Hematopoietic multipotent progenitor cell (in vitro differentiated cells): ENCODE measurements around the gene PPIP5K1. TPM values are rescaled to one million over a fixed set of nuclear protein-coding genes. Genes with fewer than 3 reads are reported as not detected.

Experiments
- DNase-seq, 3 donors: peaks; one replicate each; pipeline ENCODE4 v3.0.0-alpha.2; 2011 to 2015; ENCODE audit warnings: low read depth in 2 of 3, low spot score in 2 of 3
- total RNA-seq: library from RNA; depleted of rRNA; stranded (reverse); fragments of >200 nt; gene quantifications from one replicate; pipeline ENCODE4 v1.2.3, GENCODE V29; 2012

The PPIP5K1 gene
- total RNA-seq, 1 donor = 47.9 TPM

DNA sequence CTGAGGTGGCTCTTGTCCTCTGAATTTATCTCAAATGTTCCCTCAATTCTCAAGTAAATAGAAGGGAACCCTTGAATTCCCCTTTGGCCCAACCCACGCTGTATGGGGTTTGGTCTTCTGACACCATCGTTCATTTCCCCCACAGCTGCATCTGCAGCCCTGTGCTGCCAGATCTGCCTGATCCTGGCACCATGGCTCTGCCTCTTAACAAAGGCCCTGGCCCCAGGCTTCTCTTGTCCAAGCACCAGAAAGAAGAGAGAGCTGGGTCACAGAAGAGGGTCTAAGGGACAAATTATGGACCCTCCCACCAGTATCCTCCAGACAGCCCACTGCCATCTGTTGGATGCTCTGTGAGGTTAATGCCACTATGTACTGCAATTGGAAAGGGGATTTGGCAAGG is 70.8 kb downstream of the PPIP5K1 start:
- DNase-seq = peak in 1 of 3 donors; percentile 38

DNA sequence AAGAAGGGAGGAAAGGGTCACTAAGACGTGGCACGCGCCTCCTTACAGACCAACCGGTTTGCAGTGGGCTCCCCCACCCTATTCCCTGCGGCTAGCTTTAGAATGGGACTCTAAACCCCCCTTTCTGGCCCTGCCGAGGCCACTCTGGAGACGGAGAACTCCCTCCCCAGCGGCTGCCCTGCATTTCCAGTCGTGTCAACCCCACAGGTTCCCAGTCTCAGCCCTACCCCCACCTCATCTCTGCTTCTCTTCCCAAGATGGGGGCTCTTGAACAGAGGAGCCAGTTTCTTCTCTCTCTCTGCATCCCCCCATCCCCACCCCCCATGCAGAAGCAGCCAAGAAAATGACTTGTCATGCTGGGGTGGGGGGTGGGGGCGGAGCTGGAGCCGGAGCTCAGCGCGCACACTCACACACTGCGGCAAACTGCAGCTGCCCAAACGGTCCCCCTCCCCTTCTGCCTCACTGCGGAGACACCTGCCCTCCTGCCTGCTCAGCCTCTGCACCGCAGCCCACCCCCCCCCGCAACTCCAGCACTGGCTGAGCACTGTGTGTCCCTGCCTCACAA is 71.7 kb downstream of the PPIP5K1 start:
- DNase-seq = peak in 2 of 3 donors; percentile 85 to 91

GRCh38 chr15:43517354-43518196 is 72.4 kb downstream of the PPIP5K1 start, which contains the start of gene MAP1A:
Gene MAP1A, plus strand, starts transcription at chr15:43517608. Its CDS starts 3,866 bp downstream, at chr15:43521474.
- DNase-seq = peak in 2 of 3 donors; percentile 50 to 75

DNA sequence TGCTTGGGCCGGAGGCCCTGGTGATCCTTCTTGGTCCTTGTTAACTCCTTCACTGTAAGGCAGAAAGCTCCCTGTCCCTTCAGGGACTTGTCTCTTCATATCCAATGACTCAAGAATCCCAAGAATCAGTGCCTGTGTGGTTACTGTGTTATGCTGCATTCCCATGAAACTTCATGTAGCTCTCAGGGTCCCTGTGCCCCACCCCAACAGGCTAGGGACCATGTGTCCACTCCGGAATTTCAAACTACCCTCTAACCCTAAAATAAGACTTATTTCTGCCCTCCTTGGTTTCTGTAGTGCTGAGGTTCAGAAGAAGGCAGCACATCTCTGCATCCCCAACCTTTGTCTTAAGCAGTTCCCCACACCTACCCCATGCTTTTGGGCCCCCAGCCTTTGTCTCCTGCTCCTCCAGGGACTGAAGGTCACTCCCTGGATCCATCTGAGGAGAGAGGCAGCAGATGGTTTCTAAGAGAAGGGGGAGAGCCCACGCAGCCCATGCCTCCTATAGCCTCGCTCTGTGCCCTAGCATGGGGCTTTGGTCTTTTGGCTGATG is 73.1 kb downstream of the PPIP5K1 start:
- no peak for DNase-seq

- no peak for DNase-seq
These were observed 73.8 kb downstream of the PPIP5K1 start for GRCh38 chr15:43516185-43516584.

- DNase-seq = no peak
These were observed 74.3 kb downstream of the PPIP5K1 start for GRCh38 chr15:43515741-43516140.

DNA sequence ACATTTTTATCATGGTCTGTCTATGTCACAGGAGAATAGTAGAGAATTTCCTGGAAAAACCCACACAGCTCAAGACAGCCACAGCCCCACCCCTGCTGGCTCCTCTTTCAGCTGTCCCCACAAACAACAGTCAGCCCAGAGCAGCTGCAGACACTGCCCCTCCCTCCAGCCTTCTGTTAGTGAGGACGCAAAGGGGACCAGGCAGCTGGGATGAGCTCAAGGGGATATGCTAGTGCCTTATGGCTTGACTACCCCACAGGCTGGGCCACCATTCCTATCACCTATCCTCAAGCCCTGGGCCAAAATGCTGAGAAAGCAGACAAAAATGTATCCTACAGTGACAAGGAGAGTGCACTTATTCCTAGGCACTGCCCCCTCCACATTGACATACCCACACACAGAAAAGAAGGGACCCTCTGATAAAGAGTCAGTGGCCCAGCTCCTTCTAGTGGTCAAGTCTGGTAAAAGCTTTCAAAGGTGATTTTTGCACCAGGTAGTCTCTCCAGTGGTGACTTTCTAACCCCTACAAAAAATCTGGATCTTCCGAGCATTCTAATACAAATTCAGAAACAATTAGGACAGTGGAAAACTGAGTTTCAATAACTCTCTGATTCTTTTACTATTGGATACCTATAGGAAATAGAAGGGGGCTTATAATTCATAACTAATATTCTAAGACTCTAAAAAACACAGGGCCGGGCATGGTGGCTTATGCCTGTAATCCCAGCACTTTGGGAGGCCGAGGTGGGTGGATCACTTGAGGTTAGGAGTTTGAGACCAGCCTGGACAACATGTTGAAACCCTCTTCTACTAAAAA is 75.6 kb downstream of the PPIP5K1 start:
- DNase-seq = peak in 1 of 3 donors; percentile 60

DNA sequence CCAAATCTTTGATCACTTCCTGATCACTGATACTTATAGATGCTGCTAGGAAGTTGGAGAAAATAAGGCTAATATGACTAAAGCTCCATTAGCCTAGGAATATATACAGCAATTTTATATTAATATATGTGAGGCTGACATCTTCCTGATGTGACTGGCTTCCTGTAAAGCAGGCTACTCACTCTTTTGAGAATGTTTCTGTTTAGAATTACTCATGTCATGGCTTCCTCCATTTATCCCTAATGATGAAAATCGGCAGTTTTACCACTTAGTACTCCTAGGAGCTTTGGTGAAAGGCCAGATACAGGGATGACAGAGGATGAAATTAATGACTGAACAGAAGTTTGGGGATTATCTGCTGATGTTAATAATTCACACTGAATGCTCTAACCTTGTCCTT is 76.5 kb downstream of the PPIP5K1 start:
- DNase-seq = no peak

DNA sequence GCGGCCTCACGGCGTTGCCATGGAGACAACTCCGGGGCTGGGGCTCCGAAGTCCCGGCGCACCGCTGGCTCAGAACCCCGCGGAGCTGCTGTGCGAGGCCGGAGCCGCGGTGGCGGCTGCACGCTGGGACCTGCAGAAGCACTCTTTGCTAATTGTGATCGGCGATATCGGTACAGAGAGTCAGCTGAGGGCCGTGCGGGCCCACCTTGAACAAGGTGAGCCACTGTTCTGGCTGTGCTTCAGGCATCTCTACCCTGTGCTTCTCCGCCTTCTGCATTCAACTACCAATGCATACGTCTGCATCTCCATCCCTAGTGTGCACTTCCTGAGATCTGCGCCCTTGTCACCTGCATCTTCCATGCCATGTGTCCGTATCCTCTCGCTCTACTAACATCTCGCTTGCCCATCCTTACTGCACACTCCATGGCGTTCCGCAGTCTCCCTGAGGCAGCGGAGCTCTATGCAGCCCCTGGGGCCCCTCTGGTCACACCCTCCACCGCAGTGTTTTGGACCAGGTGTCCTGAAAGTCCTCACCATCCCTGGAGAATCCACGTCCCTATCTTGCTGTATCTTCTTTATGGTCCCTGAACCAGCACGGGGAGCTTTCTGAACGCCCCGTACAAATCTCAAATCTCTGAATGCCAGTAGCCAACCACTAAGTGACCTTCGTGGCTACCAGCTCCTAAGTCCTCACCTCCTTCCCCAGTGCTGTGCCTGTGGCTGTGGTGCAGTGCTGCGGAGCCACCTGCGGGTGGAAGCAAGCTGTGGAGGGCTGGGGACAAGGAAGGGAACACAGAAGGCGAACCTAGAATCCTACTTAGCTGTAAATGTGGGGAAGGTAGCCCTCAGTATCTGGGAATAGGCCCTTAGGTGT is 78.8 kb downstream of the PPIP5K1 start:
- peak in 1 of 3 donors; percentile 46 for DNase-seq

- DNase-seq = peak; percentile 89 to 98 (median 98)
These were observed 79.6 kb downstream of the PPIP5K1 start for GRCh38 chr15:43510200-43511011.

GRCh38 chr15:43509660-43510199 is 80.3 kb downstream of the PPIP5K1 start:
- DNase-seq = no peak

GRCh38 chr15:43508991-43509659 is 80.9 kb downstream of the PPIP5K1 start:
- no peak for DNase-seq

DNA sequence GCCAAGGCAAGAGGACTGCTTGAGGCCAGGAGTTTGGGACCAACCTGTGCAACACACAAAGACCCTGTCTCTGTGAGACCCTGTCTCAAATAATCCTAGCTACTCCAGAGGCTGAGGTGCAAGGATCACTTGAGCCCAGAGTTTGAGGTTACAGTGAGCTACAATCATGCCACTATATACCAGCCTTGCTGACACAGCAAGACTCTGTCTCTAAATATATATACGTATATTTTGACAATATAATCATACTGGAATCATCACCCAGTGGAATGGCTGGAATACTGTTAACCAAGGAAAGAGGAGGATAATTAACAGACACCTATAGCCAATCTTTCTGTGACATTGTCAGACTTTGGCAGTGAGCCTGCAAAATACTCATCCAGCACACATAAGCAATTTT is 81.6 kb downstream of the PPIP5K1 start:
- DNase-seq = no peak

DNA sequence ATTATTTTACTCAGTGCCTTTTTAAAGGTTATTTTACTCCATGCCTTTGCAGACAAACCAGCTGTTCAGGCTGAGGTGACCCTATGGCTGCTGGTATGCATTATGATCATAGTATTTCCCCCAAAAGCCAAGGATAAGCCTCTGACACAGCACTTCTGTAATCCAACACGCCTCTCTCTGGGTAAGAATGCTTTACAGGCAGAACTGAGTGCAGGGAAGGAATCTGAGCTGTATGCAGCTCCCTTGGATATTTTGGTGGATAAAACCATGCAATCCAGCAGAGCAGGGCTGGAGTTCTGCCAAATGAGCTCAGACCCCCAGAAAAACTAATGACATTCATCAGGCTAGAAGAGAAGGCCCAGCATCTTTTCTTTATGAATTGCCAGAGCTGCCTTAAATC is 84.3 kb downstream of the PPIP5K1 start:
- no peak for DNase-seq

DNA sequence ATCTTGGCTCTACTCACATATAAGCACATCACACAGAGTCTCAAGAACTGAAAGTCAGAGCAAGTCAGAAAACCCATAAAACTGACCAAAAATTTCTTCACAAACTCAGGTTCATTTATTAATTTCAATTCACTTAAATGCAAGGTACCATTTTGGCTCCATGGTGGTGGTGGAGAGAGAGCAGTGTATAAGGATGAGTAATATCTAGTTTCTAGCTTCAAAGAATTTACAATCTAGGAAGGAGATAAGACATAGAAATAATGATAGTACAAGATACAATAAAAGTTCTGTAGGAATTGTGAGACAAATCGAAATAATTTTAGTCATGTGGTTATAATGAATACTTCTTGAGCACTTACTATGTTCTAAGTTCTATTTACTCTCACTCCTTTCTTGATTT is 90.4 kb downstream of the PPIP5K1 start:
- no peak for DNase-seq

DNA sequence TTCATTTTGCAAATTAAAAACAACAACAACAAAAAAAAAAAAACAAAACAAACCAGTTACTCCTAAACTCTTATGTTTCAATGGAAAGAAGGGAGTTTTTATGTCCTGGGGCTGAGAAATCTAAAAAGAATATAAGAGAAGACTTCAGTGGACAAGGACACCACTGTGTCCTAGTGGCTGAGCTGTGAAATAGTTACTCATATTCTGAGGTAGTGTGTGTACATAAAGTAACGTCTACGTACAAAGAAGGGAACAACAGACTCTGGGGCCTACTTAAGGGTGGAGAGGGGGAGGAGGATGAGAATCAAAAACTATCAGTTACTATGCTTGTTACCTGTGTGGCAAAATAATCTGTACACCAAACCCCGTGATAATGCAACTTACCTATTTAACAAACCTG is 91.0 kb downstream of the PPIP5K1 start:
- no peak for DNase-seq

DNA sequence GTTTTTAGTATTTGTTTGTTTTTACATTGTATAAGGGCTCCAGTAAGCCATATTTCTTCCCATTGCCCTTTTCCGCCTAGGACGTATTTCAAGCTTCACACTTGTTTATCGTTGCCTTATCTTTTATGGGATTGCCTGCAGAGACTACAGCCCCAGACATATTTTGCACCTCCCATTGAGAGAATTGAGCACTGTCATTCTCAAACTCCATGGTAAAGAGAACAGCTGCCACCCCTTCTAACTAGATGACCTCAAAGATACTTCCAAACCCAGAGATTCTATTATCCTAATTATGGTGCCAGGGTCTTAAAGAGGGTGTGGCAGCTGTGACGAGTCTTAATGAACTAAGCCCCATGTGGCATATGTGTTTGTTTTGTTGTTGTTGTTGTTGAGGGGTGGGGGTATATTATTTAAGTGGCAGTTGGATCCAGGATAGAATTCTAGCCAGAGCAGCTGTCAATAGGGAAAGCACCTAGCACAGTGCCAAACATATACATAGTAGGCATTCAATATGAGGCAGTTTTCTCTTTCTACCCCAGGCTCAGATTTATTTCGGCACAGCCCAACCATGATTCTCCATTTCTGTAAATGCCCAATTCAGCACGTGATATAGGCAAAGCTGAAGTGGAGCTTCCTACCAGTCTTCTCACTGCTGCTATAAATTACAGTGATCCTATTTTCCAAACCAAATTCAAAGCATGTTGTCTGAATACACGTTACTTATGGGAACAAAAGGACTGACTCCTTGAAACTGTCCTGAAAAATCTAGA is 96.1 kb downstream of the PPIP5K1 start:
- no peak for DNase-seq
